ENCODE results near the gene PKNOX2.

PKNOX2 gene

DNA sequence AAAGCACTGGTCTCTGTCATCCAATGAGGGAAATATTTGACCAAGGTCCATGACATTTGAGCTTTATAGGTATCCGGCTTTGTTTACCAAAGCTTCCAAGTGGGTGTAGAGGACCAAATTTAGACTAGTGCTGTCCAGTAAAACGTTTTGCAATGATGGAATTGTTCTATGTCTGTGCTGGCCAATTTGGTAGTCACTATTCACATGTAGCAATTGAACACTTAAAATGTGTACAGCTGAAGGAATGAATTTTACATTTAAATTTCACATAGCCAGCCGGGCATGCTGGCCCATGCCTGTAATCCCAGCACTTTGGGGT lies 118.0 kb downstream of the PKNOX2 start:
- CTCF ChIA-PET = no interaction called here
- no peak overlapping the region for H3K4me3 ChIP-seq (ENCODE audit: low read depth, low read length)
- POLR2A ChIA-PET = no interaction called here
- no peak for DNase-seq (ENCODE audit: low read depth, low spot score)
- no peak for TF ChIP-seq CTCF (IDR thresholded peaks at IDR 0.05; ENCODE audit: insufficient read depth, low read length, missing control alignments)

DNA sequence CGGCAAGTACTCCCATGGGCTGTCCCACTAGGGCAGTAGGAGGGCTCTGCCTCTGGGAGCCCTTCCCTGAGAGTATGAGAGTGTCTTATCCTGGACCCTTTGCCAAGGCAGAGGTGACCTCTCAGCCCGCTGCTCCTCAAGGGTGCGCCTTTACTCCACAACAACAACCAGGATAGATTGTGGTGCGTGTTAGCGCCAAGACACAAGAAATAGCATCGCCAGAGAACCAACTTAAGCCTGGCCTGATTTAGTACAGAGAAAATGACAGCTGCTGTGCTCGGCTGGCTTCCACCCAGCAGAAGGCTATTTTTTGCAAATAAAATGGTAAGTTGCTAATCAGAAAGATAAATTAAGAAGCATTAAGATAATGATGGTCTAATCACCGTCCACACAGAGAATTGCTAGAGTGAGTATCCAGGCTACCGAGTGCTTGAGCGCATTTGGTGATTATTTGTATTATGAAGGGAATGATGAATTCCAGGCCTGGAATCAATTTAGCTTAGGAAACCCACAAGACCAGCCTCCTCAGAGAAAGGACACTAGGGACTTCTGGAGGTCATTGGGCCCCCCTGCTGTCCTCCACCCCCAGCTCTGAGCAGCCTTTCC lies 119.8 kb downstream of the PKNOX2 start:
- CTCF ChIA-PET = no interaction called here

GRCh38 chr11:125285844-125286243 lies 121.3 kb downstream of the PKNOX2 start:
- TF ChIP-seq CTCF (IDR thresholded peaks at IDR 0.05; ENCODE audit: insufficient read depth, low read length, missing control alignments) = no peak
- no peak for DNase-seq (ENCODE audit: low read depth, low spot score)
- CTCF ChIA-PET = no interaction called here
- POLR2A ChIA-PET = no interaction called here
- H3K4me3 ChIP-seq (ENCODE audit: low read depth, low read length) = no peak overlapping the region

More for the DNA sequence above, 119.8 kb downstream of the PKNOX2 start:
- no peak for TF ChIP-seq CTCF (IDR thresholded peaks at IDR 0.05; ENCODE audit: insufficient read depth, low read length, missing control alignments)
- POLR2A ChIA-PET = no interaction called here
- no peak for DNase-seq (ENCODE audit: low read depth, low spot score)
- no peak overlapping the region for H3K4me3 ChIP-seq (ENCODE audit: low read depth, low read length)

GRCh38 chr11:125286486-125286885 lies 121.9 kb downstream of the PKNOX2 start:
- CTCF ChIA-PET = no interaction called here
- no peak for DNase-seq (ENCODE audit: low read depth, low spot score)
- H3K4me3 ChIP-seq (ENCODE audit: low read depth, low read length) = no peak overlapping the region
- POLR2A ChIA-PET = no interaction called here
- TF ChIP-seq CTCF (IDR thresholded peaks at IDR 0.05; ENCODE audit: insufficient read depth, low read length, missing control alignments) = no peak

DNA sequence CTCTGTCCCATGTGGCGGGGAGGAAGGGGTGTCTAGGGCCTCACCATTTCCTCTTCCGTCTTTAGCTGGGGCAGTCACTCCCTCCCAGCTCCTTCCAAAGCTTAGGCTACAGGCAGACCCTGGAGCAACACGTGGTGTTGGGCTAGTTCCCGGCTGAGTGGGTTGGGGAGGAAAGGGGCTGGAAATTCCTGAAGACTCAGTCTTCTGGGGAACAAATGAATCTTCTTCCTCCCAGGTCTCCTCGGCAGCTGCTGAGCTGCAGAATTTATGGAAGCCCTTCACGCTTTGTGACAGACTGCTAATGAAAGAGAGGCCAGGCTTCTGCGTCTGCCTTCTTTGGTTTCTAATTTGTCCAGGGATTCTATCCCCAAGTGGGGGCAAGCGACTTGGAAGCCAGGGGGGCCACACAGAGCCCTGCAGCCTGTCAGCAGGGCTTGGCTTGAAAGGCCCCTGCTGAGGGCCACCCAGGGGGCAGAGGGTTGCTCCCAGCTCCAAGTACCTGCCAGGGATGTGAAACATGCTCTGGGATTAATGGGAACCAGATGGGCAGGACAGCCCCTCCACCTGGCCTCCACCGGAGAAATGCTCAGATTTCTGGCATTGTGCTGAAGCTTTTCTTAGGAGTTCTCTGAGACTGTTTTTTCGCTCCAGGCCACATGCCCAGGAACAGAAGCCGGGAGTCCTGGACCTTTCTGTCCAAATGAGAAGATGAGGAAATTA lies 123.1 kb downstream of the PKNOX2 start:
- ChIA-PET POLR2A (interaction anchor here (0.6 to 0.9 kb wide), 2 partner anchors 24 to 81 kb away, joined by 3 to 4 read pairs; no protein-coding TSS in a partner anchor), CTCF (no interaction called here)
- no peak for TF ChIP-seq CTCF (IDR thresholded peaks at IDR 0.05; ENCODE audit: insufficient read depth, low read length, missing control alignments)
- no peak overlapping the region for H3K4me3 ChIP-seq (ENCODE audit: low read depth, low read length)
- DNase-seq (ENCODE audit: low read depth, low spot score) = no peak

- TF ChIP-seq CTCF (IDR thresholded peaks at IDR 0.05; ENCODE audit: insufficient read depth, low read length, missing control alignments) = no peak
- CTCF ChIA-PET = interaction anchor here (1.1 kb wide), 1 partner anchor 198 kb away, joined by 3 read pairs; no protein-coding TSS in a partner anchor
- POLR2A ChIA-PET = no interaction called here
- no peak for DNase-seq (ENCODE audit: low read depth, low spot score)
- no peak overlapping the region for H3K4me3 ChIP-seq (ENCODE audit: low read depth, low read length)
Measured at GRCh38 chr11:125289419-125290098, 125.0 kb downstream of the PKNOX2 start.
